IgD-negative memory B cell (primary cell): ENCODE measurements around the gene NPFFR1. TPM values are rescaled to one million over a fixed set of nuclear protein-coding genes. Genes with fewer than 3 reads are reported as not detected.
A peak's percentile ranks its signal among the peaks of the same experiment; 100 is the strongest.

Source experiments
- H3K27ac Mint-ChIP-seq, 3 donors: one replicate each; pipeline ENCODE4 v1.8.0; 2020 to 2022; ENCODE audit warnings: mild to moderate bottlenecking in 3 of 3, mixed read lengths in 3 of 3, moderate library complexity in 1 of 3
- H3K27me3 Mint-ChIP-seq: one replicate; pipeline ENCODE4 v1.8.0; 2021; ENCODE audit warnings: mixed read lengths
- H3K36me3 Mint-ChIP-seq: one replicate; pipeline ENCODE4 v1.8.0; 2020; ENCODE audit warnings: mild to moderate bottlenecking, mixed read lengths
- H3K4me1 Mint-ChIP-seq, 3 donors: one replicate each; pipeline ENCODE4 v1.8.0; 2020 to 2022; ENCODE audit warnings: mixed read lengths in 3 of 3, mild to moderate bottlenecking in 1 of 3
- H3K4me3 Mint-ChIP-seq, 4 donors: one replicate each; pipeline ENCODE4 v1.8.0; 2020 to 2022; ENCODE audit warnings: mild to moderate bottlenecking in 4 of 4, mixed read lengths in 4 of 4, moderate library complexity in 3 of 4
- H3K9me3 Mint-ChIP-seq, 3 donors: one replicate each; pipeline ENCODE4 v1.8.0; 2020 to 2021; ENCODE audit warnings: mixed read lengths in 3 of 3, mild to moderate bottlenecking in 1 of 3
- polyA plus RNA-seq: library from polyadenylated mRNA; unstranded; fragments of 300-500 nt; fragmentation: Illumina TruSeq; gene quantifications from one replicate; pipeline ENCODE4 v1.2.3, GENCODE V29; 2021

Gene NPFFR1
- polyA plus RNA-seq, 1 donor from 2014 or later: not detected

DNA sequence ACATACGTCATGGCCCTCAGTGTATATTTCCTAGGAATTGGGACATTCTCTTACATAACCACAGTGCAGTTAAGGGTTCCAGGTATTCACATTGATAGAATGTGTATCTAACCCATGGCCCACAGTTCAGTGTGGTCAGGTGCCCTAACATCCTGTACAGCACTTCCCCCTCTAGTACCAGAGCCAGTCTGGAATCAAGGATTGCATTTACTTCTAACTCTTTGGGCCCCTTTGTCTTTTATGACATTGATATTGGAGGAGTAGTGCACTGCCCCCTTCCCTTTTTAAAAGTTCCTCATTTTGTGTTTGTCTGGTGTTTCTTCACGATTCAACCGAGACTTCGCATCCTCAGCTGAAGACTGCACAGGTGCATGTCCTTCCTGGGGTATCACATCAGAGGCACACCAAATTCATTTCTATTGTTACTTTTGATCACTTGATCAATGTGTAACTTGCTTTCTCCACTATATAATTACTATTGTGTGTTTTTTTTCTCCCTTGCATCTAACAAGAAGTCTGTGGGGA lies 22.4 kb upstream of the NPFFR1 start:
- Mint-ChIP-seq H3K4me3 (no peak overlapping the region), H3K27me3 (peaks cover 1% of the 10 kb centered on the region), H3K27ac (peak overlapping the region in 1 of 3 donors; percentile 34), H3K4me1 (peaks cover 5 to 12% (median 8%) of the 10 kb centered on the region in 3 donors), H3K36me3 (no peaks in the 10 kb centered on the region), H3K9me3 (no peaks in the 10 kb centered on the region)

DNA sequence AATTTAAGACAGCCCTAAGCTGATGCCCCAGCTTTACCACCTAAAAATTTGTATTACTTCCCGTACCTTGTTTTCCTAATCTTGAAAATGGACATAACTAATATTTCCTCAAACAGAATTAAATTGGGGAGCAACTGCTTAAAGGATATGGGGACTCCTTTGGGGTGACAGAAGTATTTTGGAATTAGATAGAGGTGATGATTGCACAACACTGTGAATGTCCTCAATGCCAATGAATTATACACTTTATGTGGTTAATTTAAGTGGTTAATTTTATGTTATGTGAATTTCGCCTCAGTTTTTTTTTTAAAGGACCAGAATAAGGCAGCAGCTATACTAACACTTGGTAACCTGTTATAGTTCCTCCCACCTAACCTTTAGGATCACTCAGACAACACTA lies 19.9 kb upstream of the NPFFR1 start:
- peaks cover 5 to 12% (median 8%) of the 10 kb centered on the region in 3 donors for H3K4me1 Mint-ChIP-seq
- no peak overlapping the region for H3K27ac Mint-ChIP-seq
- no peaks in the 10 kb centered on the region for H3K9me3 Mint-ChIP-seq
- peaks cover 2% of the 10 kb centered on the region for H3K36me3 Mint-ChIP-seq
- peaks cover 1% of the 10 kb centered on the region for H3K27me3 Mint-ChIP-seq
- H3K4me3 Mint-ChIP-seq: no peak overlapping the region

DNA sequence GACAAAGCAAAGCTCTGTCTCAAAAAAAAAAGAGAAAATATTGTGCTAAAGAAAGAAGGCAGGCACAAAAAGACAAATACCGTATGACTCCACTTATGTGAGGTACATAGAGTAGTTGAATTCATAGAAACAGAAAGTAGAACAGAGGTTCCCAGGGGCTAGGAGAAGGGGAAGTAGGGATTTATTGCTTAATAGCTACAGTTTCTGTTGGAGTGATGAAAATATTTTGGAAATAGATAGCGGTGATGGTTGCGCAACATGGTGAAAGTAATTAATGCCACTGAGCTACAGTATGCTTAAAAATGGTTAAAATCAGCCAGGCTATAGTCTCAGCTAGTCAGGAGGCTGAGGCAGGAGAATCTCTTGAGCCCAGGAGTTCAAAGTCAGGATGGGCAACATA lies 18.5 kb upstream of the NPFFR1 start:
- Mint-ChIP-seq H3K9me3 (no peaks in the 10 kb centered on the region), H3K4me1 (peaks cover 5 to 12% (median 8%) of the 10 kb centered on the region in 3 donors), H3K4me3 (no peak overlapping the region), H3K27me3 (no peaks in the 10 kb centered on the region), H3K36me3 (peaks cover 2% of the 10 kb centered on the region), H3K27ac (no peak overlapping the region)

DNA sequence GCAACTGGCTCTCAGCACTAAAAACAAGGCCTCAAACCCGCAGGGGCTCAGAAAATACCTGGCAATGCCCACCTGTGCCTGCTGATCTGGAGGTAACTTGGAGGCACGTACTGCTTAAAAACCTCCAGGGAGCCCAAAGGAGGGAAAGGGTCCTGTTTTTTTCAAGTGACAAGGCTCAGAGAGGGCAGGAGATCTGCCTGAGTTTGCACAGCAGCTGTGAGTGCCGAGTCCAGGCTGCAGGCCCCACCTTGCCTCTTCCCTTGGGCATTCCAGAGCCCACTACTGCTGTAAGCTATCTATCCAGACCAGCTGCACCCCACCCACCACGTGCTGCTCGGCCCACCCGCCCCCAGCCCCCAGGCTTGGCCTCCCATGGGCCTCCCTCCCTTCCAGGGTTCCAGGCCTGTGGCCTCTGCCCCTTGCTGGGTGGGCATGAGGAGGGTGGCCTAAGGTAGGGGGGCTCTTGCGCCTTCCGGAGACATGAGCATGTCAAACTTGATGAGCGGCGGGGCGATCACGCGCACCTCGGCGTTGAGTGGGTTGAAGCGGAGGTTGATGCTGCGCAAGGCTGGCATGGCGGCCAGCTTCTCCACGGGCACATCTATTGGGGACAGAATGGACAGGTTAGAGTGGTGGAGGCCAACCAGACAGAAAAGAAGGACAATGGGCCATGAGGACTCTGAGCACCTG lies 17.2 kb upstream of the NPFFR1 start:
- H3K9me3 Mint-ChIP-seq: no peaks in the 10 kb centered on the region
- H3K36me3 Mint-ChIP-seq: peaks cover 4% of the 10 kb centered on the region
- no peak overlapping the region for H3K4me3 Mint-ChIP-seq
- no peak overlapping the region for H3K27ac Mint-ChIP-seq
- H3K4me1 Mint-ChIP-seq: peaks cover 0 to 5% (median 1%) of the 10 kb centered on the region in 3 donors
- no peaks in the 10 kb centered on the region for H3K27me3 Mint-ChIP-seq

DNA sequence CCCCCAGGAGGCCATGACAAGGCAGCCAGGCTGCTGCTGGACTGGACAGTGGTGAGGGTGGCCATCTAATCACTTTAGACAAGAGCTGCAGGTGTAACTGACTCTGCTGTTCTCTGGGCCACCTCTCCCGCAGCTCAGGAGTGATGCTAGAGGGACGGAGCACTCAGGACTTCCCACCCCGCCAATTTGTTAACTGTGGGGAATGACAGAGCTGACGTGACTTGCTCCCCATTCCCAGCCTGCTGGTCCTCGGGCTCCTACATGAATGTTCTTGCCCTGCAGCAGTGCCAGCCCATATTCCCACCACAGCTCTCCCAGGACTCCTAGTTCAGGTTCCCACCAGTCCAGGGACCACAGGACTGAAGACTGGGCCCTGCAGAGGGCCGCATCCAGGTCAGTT lies 16.7 kb upstream of the NPFFR1 start:
- Mint-ChIP-seq H3K27me3 (no peaks in the 10 kb centered on the region), H3K4me3 (no peak overlapping the region), H3K27ac (no peak overlapping the region), H3K36me3 (peaks cover 4% of the 10 kb centered on the region), H3K4me1 (peaks cover 0 to 3% (median 0%) of the 10 kb centered on the region in 3 donors), H3K9me3 (no peaks in the 10 kb centered on the region)

DNA sequence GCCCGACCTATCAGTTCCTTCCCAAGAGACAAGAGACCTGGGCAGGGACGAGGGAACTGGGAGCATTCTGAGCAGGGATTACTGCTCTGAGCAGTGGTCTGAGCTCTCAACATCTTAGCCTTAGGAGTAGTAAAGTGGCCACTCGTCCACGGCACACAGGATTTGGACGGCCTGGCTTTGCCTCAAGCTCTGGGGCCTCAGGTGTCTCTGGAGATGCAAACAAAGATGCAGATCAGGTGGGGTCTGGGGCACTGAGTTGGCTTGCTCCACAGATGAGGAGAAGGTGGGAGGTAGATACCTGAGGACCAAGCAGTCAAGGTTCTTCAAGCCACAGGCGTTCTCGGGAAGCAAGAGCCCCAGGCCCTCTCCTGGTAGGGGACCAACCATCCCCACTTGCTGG lies 16.1 kb upstream of the NPFFR1 start:
- Mint-ChIP-seq H3K9me3 (no peaks in the 10 kb centered on the region), H3K27me3 (no peaks in the 10 kb centered on the region), H3K36me3 (peaks cover 4% of the 10 kb centered on the region), H3K4me1 (no peaks in the 10 kb centered on the region), H3K27ac (no peak overlapping the region), H3K4me3 (no peak overlapping the region)

DNA sequence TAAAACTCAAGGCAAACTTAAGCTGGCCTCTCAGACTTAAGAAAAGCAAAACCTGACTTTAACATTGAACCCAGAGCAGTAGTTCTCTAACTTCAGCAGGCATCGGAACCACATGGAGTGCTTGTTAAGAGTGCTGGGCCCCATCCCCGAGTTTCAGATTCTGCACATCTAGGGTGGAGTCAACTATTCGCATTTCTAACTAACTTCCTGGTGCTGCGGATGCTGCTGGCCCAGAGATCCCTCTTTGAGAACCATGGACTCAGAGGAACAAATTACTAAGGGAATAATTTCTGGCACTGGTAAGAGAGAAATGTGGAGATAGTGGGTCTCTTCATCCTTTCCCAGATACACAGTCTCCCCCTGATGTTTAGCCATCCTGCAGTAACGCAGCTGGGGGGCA lies 14.6 kb upstream of the NPFFR1 start:
- H3K27me3 Mint-ChIP-seq: no peaks in the 10 kb centered on the region
- peaks cover 4% of the 10 kb centered on the region for H3K36me3 Mint-ChIP-seq
- H3K9me3 Mint-ChIP-seq: no peaks in the 10 kb centered on the region
- no peak overlapping the region for H3K4me3 Mint-ChIP-seq
- no peak overlapping the region for H3K27ac Mint-ChIP-seq
- peaks cover 0 to 2% (median 2%) of the 10 kb centered on the region in 3 donors for H3K4me1 Mint-ChIP-seq

DNA sequence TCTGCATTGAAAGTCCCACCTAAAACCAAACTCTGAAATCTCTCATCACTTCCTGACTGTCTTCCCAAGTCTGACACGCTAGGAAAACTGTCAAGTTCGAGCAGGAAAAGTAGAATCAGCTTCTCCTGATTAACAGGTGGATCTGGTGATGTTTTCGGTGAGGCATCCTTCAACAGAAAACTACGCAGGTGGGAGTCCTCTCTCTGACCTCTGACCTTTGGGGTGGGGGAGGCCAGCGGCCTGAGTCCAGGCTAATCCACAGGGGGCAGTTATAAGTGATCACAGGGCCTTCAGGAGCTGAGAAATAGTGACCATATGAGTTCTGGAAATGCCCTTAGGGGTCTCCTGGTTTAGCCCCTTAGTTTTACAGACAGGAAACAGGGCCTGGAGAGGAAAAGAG lies 13.4 kb upstream of the NPFFR1 start:
- Mint-ChIP-seq H3K36me3 (peaks cover 4% of the 10 kb centered on the region), H3K27ac (no peak overlapping the region), H3K9me3 (no peaks in the 10 kb centered on the region), H3K4me1 (peaks cover 4 to 6% (median 6%) of the 10 kb centered on the region in 3 donors), H3K4me3 (no peak overlapping the region), H3K27me3 (no peaks in the 10 kb centered on the region)

DNA sequence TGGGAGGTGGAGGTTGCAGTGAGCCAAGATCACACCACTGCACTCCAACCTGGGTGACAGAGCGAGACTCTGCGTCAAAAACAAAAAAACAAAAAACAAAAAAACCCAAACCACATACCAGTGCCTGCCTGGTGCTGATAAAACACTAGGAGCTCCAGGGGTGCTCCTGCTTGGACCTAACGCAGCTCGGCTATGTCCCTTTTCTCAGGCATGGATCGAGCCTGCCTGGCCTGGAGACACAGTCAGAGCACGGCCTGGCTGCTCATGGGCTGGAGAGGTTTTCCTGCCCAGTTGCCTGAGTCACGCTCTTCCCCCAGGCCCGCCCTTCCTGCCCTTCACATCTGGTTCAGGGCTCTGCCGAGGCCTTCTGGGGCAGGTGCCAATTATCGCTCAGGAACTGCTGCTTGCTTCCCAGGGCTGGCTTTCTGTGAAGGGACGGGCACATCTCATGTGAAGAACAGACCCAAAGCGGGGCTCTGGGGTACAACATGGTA lies 12.6 kb upstream of the NPFFR1 start:
- Mint-ChIP-seq H3K9me3 (no peaks in the 10 kb centered on the region), H3K4me3 (no peak overlapping the region), H3K36me3 (peaks cover 4% of the 10 kb centered on the region), H3K27ac (no peak overlapping the region), H3K4me1 (peaks cover 4 to 6% (median 6%) of the 10 kb centered on the region in 3 donors), H3K27me3 (no peaks in the 10 kb centered on the region)

DNA sequence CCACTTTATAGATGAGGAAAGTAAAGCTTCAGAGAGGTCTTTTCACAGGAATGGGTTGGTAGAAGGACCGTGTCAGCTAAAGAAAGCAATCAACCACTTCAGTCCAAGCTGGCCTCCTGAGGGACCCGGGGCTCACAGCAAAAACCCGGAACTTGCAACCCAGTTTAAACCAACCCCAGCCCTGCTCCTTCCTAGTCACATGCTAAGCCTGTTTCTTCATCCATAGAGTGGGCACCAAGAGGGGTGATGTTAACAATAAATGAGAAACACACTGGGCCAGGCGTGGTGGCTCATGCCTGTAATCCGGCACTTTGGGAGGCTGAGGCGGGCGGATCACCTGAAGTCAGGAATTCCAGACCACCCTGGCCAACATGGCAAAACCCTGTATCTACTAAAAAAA lies 12.1 kb upstream of the NPFFR1 start:
- Mint-ChIP-seq H3K9me3 (no peaks in the 10 kb centered on the region), H3K4me1 (peaks cover 4 to 6% (median 6%) of the 10 kb centered on the region in 3 donors), H3K27me3 (no peaks in the 10 kb centered on the region), H3K36me3 (peaks cover 4% of the 10 kb centered on the region), H3K4me3 (no peak overlapping the region), H3K27ac (no peak overlapping the region)

DNA sequence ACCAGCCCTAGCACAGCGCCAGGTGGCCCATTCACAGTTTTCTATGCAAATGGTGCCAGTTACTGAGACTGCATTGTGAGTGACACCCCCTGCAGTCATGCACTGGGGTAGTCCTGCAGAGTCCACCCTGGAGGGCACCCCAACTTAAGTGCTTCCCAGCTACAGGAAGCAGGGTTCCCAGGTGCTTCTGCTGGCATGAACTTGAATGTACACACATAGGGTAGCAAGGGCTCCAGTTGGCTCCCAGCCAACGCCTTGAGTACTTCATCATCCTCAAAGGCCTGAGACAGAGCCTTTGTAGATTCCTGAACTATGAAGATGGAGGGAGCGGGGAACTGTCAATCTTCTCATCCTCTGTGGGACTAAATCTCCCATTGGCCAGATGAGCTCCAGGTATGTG lies 11.5 kb upstream of the NPFFR1 start:
- Mint-ChIP-seq H3K36me3 (peaks cover 4% of the 10 kb centered on the region), H3K27me3 (no peaks in the 10 kb centered on the region), H3K9me3 (no peaks in the 10 kb centered on the region), H3K4me3 (no peak overlapping the region), H3K4me1 (peaks cover 4 to 6% (median 6%) of the 10 kb centered on the region in 3 donors), H3K27ac (no peak overlapping the region)

DNA sequence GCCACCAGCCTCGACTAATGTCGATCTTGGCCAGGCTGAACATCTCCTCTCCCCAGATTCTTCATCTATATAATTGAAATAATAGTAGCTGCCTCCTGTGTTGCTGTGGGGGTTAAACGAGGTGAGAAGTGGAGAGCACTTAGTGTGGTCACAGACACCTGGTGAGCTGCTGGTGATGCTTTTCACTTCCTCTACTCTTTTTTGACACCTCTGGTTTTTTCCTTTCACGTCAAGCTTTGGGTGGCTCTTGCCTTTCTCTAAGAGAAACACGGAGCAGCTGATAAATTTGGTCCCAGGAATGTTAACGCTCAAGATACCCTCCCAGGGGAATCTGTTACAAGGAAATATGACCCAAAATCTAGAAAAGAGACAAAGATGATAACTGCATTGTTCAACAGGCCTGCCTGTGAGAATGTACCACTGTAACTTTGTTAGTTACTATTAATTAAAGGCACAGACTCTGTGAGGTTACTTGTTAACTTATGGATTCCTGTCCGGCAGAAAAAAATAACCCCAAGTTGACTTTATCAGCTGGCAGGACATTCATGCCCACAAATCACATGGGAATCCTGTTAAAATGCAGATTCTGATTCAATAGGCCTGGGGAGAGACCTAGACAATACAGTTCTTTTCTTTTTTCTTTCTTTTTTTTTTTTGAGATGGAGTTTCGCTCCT lies 9.5 kb upstream of the NPFFR1 start:
- peaks cover 1% of the 10 kb centered on the region for H3K36me3 Mint-ChIP-seq
- no peak overlapping the region for H3K4me3 Mint-ChIP-seq
- H3K4me1 Mint-ChIP-seq: peaks cover 4 to 6% (median 6%) of the 10 kb centered on the region in 3 donors
- peak overlapping the region in 1 of 3 donors; percentile 76 for H3K27ac Mint-ChIP-seq
- H3K27me3 Mint-ChIP-seq: no peaks in the 10 kb centered on the region
- H3K9me3 Mint-ChIP-seq: peaks cover 0 to 2% (median 0%) of the 10 kb centered on the region in 3 donors

DNA sequence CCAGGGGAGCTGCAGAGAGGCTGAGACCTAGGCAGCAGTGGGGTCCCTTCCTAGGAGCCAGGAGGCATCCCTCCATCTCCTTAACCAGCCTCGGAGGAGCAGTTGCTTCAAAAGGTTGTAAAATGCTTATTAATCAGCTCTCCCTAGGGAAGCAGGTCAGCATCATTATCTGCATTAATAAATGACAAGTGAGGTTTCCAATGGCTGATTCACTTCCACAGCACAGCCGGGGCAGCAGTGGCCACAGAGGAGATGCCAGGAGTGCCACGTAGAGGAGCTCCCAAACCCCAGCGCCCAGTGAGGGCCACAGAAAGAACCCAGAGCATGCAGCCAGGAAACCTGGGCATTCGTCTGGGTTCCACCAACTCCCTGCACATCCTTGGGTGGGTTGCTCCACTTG lies 8.2 kb upstream of the NPFFR1 start:
- H3K27me3 Mint-ChIP-seq: peaks cover 8% of the 10 kb centered on the region
- no peak overlapping the region for H3K4me3 Mint-ChIP-seq
- peaks cover under 1% of the 10 kb centered on the region for H3K36me3 Mint-ChIP-seq
- no peak overlapping the region for H3K27ac Mint-ChIP-seq
- peaks cover 4 to 6% (median 6%) of the 10 kb centered on the region in 3 donors for H3K4me1 Mint-ChIP-seq
- peaks cover 0 to 4% (median 0%) of the 10 kb centered on the region in 3 donors for H3K9me3 Mint-ChIP-seq

DNA sequence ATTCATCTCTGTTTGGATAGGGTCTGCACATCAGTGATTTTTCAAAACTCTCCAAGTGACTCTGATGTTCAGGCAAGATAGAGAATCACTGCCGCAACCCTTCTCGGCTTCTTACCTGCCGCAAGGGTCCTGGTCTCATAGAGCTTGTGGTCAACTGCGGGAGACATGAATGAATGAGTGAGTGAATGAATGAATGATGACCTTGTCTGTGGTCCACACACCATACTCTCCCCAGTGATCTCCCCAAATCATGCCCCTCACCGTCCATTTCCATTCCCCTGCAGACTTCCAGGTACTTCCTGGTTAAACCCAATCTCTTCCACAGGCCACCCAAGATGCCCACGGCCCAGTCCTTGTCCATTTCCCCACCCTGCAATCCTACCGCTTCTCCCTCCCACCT lies 5.9 kb upstream of the NPFFR1 start:
- H3K4me3 Mint-ChIP-seq: no peak overlapping the region
- H3K36me3 Mint-ChIP-seq: no peaks in the 10 kb centered on the region
- H3K4me1 Mint-ChIP-seq: peaks cover 4 to 6% (median 6%) of the 10 kb centered on the region in 3 donors
- H3K27me3 Mint-ChIP-seq: peaks cover 25% of the 10 kb centered on the region
- H3K9me3 Mint-ChIP-seq: peaks cover 0 to 4% (median 0%) of the 10 kb centered on the region in 3 donors
- H3K27ac Mint-ChIP-seq: no peak overlapping the region

DNA sequence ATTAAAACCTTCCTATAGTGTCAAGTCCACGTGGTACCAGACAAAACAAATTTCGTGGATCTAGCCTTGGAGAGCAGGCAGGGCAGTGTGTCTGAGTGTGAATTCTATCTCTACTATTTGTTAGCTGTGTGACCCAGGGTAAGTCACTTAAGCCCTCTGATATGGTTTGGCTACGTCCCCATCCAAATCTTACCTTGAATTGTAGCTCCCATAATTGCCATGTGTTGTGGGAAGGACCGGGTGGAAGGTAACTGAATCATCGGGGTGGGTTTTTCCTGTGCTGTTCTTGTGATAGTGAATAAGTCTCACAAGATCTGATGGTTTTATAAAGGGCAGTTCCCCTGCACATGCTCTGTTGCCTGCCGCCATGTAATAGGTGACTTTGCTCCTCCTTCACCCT lies 2.8 kb upstream of the NPFFR1 start:
- Mint-ChIP-seq H3K36me3 (no peaks in the 10 kb centered on the region), H3K27ac (no peak overlapping the region), H3K27me3 (peaks cover 49% of the 10 kb centered on the region)

More for the DNA sequence above, 2.8 kb upstream of the NPFFR1 start:
- Mint-ChIP-seq H3K4me1 (peaks cover 0 to 2% (median 0%) of the 10 kb centered on the region in 3 donors), H3K9me3 (peaks cover 0 to 8% (median 5%) of the 10 kb centered on the region in 3 donors), H3K4me3 (no peak overlapping the region)
